ENCODE results near the gene URGCP. TPM values are rescaled to one million over a fixed set of nuclear protein-coding genes. Genes with fewer than 3 reads are reported as not detected.

The URGCP gene, protein sequence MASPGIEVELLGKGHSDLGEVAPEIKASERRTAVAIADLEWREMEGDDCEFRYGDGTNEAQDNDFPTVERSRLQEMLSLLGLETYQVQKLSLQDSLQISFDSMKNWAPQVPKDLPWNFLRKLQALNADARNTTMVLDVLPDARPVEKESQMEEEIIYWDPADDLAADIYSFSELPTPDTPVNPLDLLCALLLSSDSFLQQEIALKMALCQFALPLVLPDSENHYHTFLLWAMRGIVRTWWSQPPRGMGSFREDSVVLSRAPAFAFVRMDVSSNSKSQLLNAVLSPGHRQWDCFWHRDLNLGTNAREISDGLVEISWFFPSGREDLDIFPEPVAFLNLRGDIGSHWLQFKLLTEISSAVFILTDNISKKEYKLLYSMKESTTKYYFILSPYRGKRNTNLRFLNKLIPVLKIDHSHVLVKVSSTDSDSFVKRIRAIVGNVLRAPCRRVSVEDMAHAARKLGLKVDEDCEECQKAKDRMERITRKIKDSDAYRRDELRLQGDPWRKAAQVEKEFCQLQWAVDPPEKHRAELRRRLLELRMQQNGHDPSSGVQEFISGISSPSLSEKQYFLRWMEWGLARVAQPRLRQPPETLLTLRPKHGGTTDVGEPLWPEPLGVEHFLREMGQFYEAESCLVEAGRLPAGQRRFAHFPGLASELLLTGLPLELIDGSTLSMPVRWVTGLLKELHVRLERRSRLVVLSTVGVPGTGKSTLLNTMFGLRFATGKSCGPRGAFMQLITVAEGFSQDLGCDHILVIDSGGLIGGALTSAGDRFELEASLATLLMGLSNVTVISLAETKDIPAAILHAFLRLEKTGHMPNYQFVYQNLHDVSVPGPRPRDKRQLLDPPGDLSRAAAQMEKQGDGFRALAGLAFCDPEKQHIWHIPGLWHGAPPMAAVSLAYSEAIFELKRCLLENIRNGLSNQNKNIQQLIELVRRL
- 34.8 TPM for total RNA-seq

DNA sequence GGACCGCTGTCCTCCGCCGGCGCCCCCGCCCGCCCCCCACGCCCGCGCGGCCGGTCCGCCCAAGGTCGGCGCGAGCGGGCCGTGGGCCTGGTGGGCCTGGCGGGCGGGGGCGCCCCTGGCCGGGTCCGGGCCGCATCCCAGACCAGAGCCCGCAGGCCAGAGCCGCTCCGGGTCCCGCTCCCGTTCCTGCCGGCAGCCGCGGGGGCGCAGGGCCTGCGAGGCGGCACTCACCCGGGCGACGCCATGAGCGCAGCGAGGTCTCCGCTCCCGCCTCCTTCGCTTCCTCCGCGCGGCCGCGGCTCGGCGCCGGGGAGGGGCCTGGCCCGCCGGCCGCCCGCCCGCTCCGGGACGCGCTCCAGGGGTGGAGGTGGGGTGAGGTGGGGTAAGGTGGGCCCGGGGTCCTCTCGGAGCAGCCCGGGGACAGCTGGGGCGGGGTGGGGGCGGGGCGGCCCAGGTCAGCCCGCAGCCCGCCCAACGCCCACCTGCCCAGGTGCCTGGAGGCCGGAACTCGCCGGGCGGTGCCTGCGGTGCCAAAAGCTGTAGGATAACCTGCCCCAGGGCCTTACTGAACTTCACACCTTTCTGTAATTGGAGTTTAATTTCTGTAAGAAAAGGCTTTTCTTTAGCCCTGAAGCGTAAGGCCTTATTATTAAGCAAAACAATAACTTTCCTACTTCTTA, at the start of gene URGCP:
Gene URGCP (minus strand): TSS at position 266 of the 680 bp plus-strand sequence. CDS start 21 bp downstream, at position 245.

DNA sequence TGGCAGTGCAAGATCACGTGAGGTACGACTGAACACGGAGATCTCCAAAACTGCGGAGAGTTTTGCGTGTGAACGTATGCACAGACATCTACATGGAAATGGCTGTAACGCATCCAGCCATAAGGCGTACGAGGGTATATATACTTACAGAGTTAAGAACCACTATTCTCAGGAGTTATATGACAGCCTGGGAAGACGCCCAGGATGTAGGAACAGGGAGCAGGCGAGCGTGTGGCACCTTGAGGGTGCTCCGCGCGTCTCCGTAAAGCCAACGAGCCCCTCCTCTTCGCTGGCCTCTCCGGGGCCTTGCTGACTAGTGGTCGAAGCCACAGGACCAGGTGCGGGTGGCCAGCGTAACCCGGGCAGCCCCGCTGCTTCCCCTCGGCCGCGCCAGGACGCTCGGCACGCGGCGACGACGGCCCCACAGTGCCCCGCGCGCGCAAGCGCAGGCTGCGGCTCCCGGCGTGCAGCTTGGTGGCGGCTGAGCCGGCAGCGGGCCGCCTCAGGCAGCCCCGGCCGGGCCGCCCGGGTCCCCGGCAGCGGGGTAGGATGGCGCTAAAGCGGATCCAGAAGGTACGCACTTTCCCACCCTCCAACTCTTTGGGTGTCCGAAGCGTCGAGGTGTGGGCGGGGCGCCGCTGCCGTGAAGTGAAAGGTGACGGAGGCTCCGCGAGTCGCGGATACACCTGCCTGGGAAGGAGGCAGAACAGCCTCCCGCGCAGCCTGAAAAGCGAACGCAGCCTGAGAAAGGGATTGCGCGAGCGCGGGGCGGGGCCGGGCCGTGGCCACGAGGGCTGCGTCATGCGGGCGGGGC, 19.8 kb upstream of the URGCP start, which contains the start of gene UBE2D4:
Gene UBE2D4 (plus strand): TSS at position 453 of the 814 bp plus-strand sequence. CDS start 97 bp downstream, at position 550.

DNA sequence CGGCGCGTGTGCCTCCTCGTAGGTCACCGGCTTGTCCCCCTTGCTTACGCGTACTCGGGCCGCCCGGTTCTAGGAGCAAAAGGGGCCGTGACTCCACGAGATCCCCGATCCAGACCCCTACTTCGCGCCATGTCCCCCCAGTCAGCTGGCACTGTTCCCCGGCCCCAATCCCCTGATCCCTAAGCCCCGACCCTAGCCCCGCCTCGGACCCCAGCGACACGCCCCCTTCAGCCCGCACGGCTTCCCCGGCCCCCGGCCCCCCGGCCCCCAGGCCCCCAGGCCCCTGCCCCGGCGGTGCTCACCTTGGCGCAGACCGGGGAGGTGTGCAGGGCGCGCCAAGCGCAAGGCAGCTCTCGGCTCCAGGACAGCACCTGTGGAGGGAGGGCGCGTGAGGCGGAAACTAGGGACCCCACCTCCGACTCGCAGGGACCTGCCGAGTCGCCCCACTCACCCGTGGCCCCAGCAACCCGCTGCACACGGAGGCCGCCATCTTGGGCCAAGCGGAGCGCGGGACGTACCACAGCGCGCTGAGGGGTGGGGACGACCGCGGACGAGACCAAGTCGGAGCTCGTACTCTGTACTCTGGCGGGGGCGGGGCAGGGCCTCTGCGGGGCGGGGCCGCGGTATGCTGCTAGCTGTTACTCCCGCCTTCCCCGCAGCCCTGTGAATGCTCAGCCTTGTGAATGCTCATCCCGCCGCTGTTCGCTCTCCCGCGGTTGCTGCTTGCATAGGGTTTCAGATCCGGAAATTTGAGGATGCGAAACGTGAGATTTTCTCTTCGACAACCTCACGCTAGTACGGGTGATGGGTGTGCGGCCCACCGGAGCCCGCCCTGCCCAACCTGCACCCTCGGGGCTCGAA, 37.2 kb downstream of the URGCP start, which contains the start of gene MRPS24:
Gene MRPS24 (minus strand): TSS at position 512 of the 861 bp plus-strand sequence. CDS start 22 bp downstream, at position 490.

Small RNA genes within 50 kb of the gene (small RNA-seq; reads per million reads assigned to genes)
- 0.31 reads per million, percentile 22 among the genes with 10 or more reads in this experiment for gene MRPS24

Other genes starting within 250 kb of the URGCP start
- gene COA1, start 177.1 kb downstream of the URGCP start, total RNA-seq, result 61.6 TPM
- 16.8 TPM for gene BLVRA, start 147.9 kb downstream of the URGCP start, total RNA-seq
- 34.1 TPM for gene MRPS24, start 37.1 kb downstream of the URGCP start, total RNA-seq
- gene UBE2D4, start 19.8 kb upstream of the URGCP start, total RNA-seq, result 14.3 TPM
- gene SPDYE1, start 91.3 kb upstream of the URGCP start, total RNA-seq, result not detected
- 56.1 TPM for gene DBNL, start 138.1 kb upstream of the URGCP start, total RNA-seq
- 16.4 TPM for gene PGAM2, start 159.0 kb upstream of the URGCP start, total RNA-seq
- 8.8 TPM for gene POLM, start 175.9 kb upstream of the URGCP start, total RNA-seq
- gene AEBP1, start 197.7 kb upstream of the URGCP start, total RNA-seq, result 9.7 TPM
- gene POLD2, start 217.0 kb upstream of the URGCP start, total RNA-seq, result 52.6 TPM
- not detected for gene MYL7, start 234.7 kb upstream of the URGCP start, total RNA-seq

Data from diencephalon (tissue), 1 donor.